Ovary (tissue), 3 donors: ENCODE measurements around the gene TCP11.

ENCODE experiments used
- POLR2A ChIP-seq: fragments of 450-650 bp; IDR thresholded peaks from one replicate; pipeline ENCODE4 v1.6.1; 2017; ENCODE audit warnings: antibody characterized with exemption, mild to moderate bottlenecking, moderate library complexity
- TF ChIP-seq, protein P1 (sequence below), 3 donors: fragments of 450-650 bp in 2 of 3; fragments of 200-600 bp in 1 of 3; IDR thresholded peaks; one replicate each; pipeline versions ENCODE4 v1.5.1 to v1.8.0; 2016 to 2022; ENCODE audit warnings: antibody characterized with exemption in 3 of 3, mild to moderate bottlenecking in 1 of 3
- donor health status: DM: no; HTN: no; CAD: no.

DNA sequence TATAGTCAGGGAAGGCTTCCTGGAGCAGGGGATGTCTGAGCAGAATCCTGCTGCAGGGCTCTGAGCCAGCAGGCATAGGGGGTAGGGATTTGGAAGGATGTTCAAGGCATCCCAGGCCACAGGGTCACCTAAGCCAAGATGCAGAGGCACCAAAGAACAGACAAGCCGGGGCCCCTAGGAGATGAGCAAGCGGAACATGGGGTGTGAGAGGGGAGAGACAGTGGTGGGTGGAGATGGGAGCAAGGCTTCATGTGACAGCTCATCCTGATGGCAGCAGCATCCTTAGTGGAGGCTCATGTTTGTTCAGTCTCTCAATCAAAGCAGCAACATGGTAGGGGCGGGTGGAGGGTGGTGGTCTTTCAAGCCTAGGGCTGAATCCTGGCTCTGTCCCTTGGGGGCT, 29.8 kb upstream of the TCP11 start:
- TF ChIP-seq POLR2A, result no peak
- TF ChIP-seq, protein P1, sequence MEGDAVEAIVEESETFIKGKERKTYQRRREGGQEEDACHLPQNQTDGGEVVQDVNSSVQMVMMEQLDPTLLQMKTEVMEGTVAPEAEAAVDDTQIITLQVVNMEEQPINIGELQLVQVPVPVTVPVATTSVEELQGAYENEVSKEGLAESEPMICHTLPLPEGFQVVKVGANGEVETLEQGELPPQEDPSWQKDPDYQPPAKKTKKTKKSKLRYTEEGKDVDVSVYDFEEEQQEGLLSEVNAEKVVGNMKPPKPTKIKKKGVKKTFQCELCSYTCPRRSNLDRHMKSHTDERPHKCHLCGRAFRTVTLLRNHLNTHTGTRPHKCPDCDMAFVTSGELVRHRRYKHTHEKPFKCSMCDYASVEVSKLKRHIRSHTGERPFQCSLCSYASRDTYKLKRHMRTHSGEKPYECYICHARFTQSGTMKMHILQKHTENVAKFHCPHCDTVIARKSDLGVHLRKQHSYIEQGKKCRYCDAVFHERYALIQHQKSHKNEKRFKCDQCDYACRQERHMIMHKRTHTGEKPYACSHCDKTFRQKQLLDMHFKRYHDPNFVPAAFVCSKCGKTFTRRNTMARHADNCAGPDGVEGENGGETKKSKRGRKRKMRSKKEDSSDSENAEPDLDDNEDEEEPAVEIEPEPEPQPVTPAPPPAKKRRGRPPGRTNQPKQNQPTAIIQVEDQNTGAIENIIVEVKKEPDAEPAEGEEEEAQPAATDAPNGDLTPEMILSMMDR (IDR thresholded peaks at IDR 0.05), result no peak
